ENCODE measurements around the gene PAPLN. TPM values are rescaled to one million over a fixed set of nuclear protein-coding genes. Genes with fewer than 3 reads are reported as not detected.

The PAPLN gene
- total RNA-seq, 1 experiment from 2014 or later = not detected

DNA sequence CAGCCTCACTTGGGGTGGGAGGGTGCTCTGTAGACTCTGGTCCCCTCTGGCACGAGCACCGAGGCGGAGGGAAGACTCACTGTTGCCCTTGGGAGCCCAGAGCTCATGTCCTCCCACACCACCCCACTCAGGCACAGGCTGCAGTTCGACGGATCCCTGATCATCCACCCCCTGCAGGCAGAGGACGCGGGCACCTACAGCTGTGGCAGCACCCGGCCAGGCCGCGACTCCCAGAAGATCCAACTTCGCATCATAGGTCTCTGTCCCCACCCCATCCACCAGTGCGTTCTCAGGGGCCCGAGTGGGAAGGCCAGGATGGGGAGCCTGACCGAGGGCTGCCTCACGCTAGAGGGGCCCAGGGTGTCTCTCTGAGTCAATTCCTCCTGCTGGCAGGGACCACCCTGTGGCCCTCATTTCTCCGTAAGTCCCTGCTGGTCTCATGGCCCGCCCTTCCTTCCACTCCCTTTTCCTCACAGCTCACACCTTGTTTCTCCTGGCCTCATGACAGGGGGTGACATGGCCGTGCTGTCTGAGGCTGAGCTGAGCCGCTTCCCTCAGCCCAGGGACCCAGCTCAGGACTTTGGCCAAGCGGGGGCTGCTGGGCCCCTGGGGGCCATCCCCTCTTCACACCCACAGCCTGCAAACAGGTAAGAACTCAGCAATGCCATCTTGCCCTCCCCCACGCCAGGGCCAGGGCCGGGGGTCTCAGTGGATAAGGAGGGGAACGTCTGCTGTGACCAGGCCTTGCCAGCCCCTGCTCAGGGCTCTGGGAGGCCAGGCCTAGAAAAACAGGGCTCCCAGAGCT lies 27.0 kb downstream of the PAPLN start:
- intact Hi-C loops (cut with micrococcal nuclease; ENCODE audit: unreplicated experiment) = no loop called here
- DNase-seq = no peak
- no peaks in the 10 kb centered on the region for H3K79me2 ChIP-seq (ENCODE audit: low read depth)
- no peaks in the 10 kb centered on the region for H3K36me3 ChIP-seq (ENCODE audit: low read depth)
- BruUV-seq (replicated peaks) = no TSS peak
- no peaks in the 10 kb centered on the region for H3K9me2 ChIP-seq (ENCODE audit: insufficient read depth)
- H3K27me3 ChIP-seq (ENCODE audit: insufficient read depth, low read depth) = no peaks in the 10 kb centered on the region
- no peaks in the 10 kb centered on the region for H3K9me3 ChIP-seq (ENCODE audit: insufficient read depth, low read depth)
- no peaks in the 10 kb centered on the region for H3F3A ChIP-seq (ENCODE audit: insufficient read depth, low read depth)
- CTCF ChIA-PET = no interaction called here
- H3K4me1 ChIP-seq (replicated peaks; ENCODE audit: insufficient read depth) = no peaks in the 10 kb centered on the region
- H3K4me3 ChIP-seq = no peak overlapping the region
- H3K27ac ChIP-seq = no peak overlapping the region
- no peaks in the 10 kb centered on the region; the same call in 1 of the 2 replicates for H4K20me1 ChIP-seq (ENCODE audit: insufficient read depth)
- POLR2A ChIA-PET (ENCODE audit: unreplicated experiment) = interaction anchor here (0.6 kb wide), 1 partner anchor 21 kb away, joined by 4 read pairs; no protein-coding TSS in a partner anchor
- no peak overlapping the region for H3K4me2 ChIP-seq
- TF ChIP-seq, protein P1, sequence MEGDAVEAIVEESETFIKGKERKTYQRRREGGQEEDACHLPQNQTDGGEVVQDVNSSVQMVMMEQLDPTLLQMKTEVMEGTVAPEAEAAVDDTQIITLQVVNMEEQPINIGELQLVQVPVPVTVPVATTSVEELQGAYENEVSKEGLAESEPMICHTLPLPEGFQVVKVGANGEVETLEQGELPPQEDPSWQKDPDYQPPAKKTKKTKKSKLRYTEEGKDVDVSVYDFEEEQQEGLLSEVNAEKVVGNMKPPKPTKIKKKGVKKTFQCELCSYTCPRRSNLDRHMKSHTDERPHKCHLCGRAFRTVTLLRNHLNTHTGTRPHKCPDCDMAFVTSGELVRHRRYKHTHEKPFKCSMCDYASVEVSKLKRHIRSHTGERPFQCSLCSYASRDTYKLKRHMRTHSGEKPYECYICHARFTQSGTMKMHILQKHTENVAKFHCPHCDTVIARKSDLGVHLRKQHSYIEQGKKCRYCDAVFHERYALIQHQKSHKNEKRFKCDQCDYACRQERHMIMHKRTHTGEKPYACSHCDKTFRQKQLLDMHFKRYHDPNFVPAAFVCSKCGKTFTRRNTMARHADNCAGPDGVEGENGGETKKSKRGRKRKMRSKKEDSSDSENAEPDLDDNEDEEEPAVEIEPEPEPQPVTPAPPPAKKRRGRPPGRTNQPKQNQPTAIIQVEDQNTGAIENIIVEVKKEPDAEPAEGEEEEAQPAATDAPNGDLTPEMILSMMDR (conservative IDR thresholded peaks at IDR 0.05) = no peak
- TF ChIP-seq EZH2 (IDR thresholded peaks at IDR 0.05; ENCODE audit: low read depth) = no peak
- no peak overlapping the region for H2AFZ ChIP-seq

DNA sequence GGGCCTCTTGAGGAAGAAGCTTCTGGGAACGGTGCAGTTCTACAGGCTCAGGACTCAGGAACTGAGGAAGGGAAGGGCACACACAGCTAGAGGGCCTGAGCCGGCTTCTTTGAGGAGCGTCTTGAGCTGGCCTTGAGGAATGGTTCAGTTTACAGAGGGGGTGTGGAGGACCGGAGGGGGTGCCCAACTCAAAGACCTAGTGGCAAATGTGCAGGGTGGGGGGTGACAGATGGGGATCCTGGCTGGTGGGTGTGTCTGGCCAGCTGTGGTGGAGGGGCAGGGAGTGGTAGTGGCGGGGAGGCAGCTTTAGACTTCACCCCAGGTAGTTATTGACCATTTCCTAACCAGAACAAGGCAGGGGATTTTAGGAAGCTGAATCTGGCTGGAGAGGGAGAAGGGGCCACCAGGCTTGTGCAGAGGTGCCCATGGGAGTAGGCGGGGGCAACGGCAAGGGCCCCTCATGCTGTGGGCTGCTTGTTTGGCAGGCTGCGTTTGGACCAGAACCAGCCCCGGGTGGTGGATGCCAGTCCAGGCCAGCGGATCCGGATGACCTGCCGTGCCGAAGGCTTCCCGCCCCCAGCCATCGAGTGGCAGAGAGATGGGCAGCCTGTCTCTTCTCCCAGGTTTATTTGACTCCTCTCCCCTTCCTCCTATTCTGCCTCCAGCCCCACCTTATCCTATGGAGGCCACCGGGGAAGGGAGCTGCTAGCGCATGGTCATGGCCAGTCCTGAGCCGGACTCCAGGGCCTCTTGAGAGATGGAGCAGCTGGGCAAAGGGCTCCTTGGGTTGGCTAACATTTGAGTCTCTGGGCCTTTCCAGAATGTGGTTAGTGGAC lies 27.8 kb downstream of the PAPLN start:
- H3K9me2 ChIP-seq (ENCODE audit: insufficient read depth) = no peaks in the 10 kb centered on the region
- POLR2A ChIA-PET (ENCODE audit: unreplicated experiment) = no interaction called here
- no peaks in the 10 kb centered on the region for H3K27me3 ChIP-seq (ENCODE audit: insufficient read depth, low read depth)
- TF ChIP-seq EZH2 (IDR thresholded peaks at IDR 0.05; ENCODE audit: low read depth) = no peak
- TF ChIP-seq, protein P1 (conservative IDR thresholded peaks at IDR 0.05) = no peak
- H3F3A ChIP-seq (ENCODE audit: insufficient read depth, low read depth) = no peaks in the 10 kb centered on the region
- no TSS peak for BruUV-seq (replicated peaks)
- no peaks in the 10 kb centered on the region for H3K79me2 ChIP-seq (ENCODE audit: low read depth)
- H3K4me1 ChIP-seq (replicated peaks; ENCODE audit: insufficient read depth) = no peaks in the 10 kb centered on the region
- intact Hi-C loops (cut with micrococcal nuclease; ENCODE audit: unreplicated experiment) = no loop called here
- no peak overlapping the region for H3K4me2 ChIP-seq
- DNase-seq = no peak
- no peak overlapping the region for H3K4me3 ChIP-seq
- no peaks in the 10 kb centered on the region for H3K36me3 ChIP-seq (ENCODE audit: low read depth)
- H3K27ac ChIP-seq = no peak overlapping the region
- no peaks in the 10 kb centered on the region for H3K9me3 ChIP-seq (ENCODE audit: insufficient read depth, low read depth)
- H4K20me1 ChIP-seq (ENCODE audit: insufficient read depth) = no peaks in the 10 kb centered on the region; the same call in 1 of the 2 replicates
- no peak overlapping the region for H2AFZ ChIP-seq
- CTCF ChIA-PET = no interaction called here

DNA sequence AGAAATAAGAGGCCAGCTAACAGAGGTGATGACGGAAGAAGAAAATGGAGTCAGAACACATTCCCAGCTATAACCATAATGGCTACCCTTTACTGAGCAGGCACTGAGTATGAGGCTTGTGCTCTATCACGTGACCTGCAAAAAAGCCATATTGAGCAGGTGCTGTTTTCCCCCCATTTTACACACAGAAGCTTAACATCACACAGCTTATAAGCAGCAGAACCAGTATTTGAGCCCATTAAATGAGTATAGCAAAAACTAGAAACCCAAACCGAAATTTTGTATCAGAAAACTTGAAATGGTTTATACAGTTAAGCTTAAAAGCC lies 28.4 kb downstream of the PAPLN start:
- ChIA-PET POLR2A (ENCODE audit: unreplicated experiment) (no interaction called here), CTCF (no interaction called here)
- Histone ChIP-seq H3K9me3 (ENCODE audit: insufficient read depth, low read depth) (no peaks in the 10 kb centered on the region), H3K79me2 (ENCODE audit: low read depth) (no peaks in the 10 kb centered on the region), H3K9me2 (ENCODE audit: insufficient read depth) (no peaks in the 10 kb centered on the region), H3F3A (ENCODE audit: insufficient read depth, low read depth) (no peaks in the 10 kb centered on the region), H3K4me2 (no peak overlapping the region), H3K4me3 (no peak overlapping the region), H3K36me3 (ENCODE audit: low read depth) (no peaks in the 10 kb centered on the region), H3K27me3 (ENCODE audit: insufficient read depth, low read depth) (no peaks in the 10 kb centered on the region), H3K27ac (no peak overlapping the region), H2AFZ (no peak overlapping the region), H3K4me1 (replicated peaks; ENCODE audit: insufficient read depth) (no peaks in the 10 kb centered on the region), H4K20me1 (ENCODE audit: insufficient read depth) (no peaks in the 10 kb centered on the region; the same call in 1 of the 2 replicates)
- BruUV-seq (replicated peaks) = no TSS peak
- intact Hi-C loops (cut with micrococcal nuclease; ENCODE audit: unreplicated experiment) = no loop called here
- TF ChIP-seq EZH2 (IDR thresholded peaks at IDR 0.05; ENCODE audit: low read depth) = no peak
- TF ChIP-seq, protein P1 (conservative IDR thresholded peaks at IDR 0.05) = no peak
- DNase-seq = no peak

Data from PC-9 (cell line).